ENCODE data around the gene PTPRG. TPM values are rescaled to one million over a fixed set of nuclear protein-coding genes. Genes with fewer than 3 reads are reported as not detected.

PTPRG gene
- total and polyA plus RNA-seq, 2 experiments from 2014 or later: 8.5 to 34.9 TPM

GRCh38 chr3:61565569-61565968, 4.2 kb downstream of the PTPRG start:
- Histone ChIP-seq H2AFZ (no peak overlapping the region), H3K4me3 (no peak overlapping the region), H3K9me3 (ENCODE audit: low read depth) (no peaks in the 10 kb centered on the region), H3K9me2 (replicated peaks; ENCODE audit: insufficient read depth) (no peaks in the 10 kb centered on the region), H3K4me1 (ENCODE audit: insufficient read depth) (no peaks in the 10 kb centered on the region), H3K27me3 (no peaks in the 10 kb centered on the region), H3K27ac (no peak overlapping the region), H3K4me2 (no peak overlapping the region), H3K36me3 (replicated peaks; ENCODE audit: insufficient read depth, low read depth) (no peaks in the 10 kb centered on the region), H4K20me1 (ENCODE audit: insufficient read depth, poor library complexity, severe bottlenecking) (peaks cover 34% of the 10 kb centered on the region), H3K79me2 (peaks cover 80% of the 10 kb centered on the region)
- 81% methylated on average over 4 of the region's 4 CpGs for whole genome bisulfite sequencing (ENCODE audit: low lambda C conversion rate, missing lambda C conversion rate)
- TF ChIP-seq EZH2phosphoT487 (IDR thresholded peaks at IDR 0.05; ENCODE audit: low read depth, severe bottlenecking, unreplicated experiment): no peak
- DNase-seq (ENCODE audit: low spot score): no peak

GRCh38 chr3:61568127-61568526, 6.8 kb downstream of the PTPRG start:
- H3K9me2 ChIP-seq (replicated peaks; ENCODE audit: insufficient read depth): no peaks in the 10 kb centered on the region
- H4K20me1 ChIP-seq (ENCODE audit: insufficient read depth, poor library complexity, severe bottlenecking): peaks cover 34% of the 10 kb centered on the region
- H3K27ac ChIP-seq: no peak overlapping the region
- H3K4me2 ChIP-seq: no peak overlapping the region
- H2AFZ ChIP-seq: no peak overlapping the region
- H3K36me3 ChIP-seq (replicated peaks; ENCODE audit: insufficient read depth, low read depth): no peaks in the 10 kb centered on the region
- 96% methylated on average over 1 of the region's 1 CpG for WGBS (ENCODE audit: low lambda C conversion rate, missing lambda C conversion rate)
- TF ChIP-seq, protein P1, sequence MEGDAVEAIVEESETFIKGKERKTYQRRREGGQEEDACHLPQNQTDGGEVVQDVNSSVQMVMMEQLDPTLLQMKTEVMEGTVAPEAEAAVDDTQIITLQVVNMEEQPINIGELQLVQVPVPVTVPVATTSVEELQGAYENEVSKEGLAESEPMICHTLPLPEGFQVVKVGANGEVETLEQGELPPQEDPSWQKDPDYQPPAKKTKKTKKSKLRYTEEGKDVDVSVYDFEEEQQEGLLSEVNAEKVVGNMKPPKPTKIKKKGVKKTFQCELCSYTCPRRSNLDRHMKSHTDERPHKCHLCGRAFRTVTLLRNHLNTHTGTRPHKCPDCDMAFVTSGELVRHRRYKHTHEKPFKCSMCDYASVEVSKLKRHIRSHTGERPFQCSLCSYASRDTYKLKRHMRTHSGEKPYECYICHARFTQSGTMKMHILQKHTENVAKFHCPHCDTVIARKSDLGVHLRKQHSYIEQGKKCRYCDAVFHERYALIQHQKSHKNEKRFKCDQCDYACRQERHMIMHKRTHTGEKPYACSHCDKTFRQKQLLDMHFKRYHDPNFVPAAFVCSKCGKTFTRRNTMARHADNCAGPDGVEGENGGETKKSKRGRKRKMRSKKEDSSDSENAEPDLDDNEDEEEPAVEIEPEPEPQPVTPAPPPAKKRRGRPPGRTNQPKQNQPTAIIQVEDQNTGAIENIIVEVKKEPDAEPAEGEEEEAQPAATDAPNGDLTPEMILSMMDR (IDR thresholded peaks at IDR 0.05; ENCODE audit: poor library complexity): no peak
- TF ChIP-seq EZH2phosphoT487 (IDR thresholded peaks at IDR 0.05; ENCODE audit: low read depth, severe bottlenecking, unreplicated experiment): no peak
- no peak for TF ChIP-seq EZH2 (IDR thresholded peaks at IDR 0.05; ENCODE audit: borderline replicate concordance)
- H3K79me2 ChIP-seq: peaks cover 95% of the 10 kb centered on the region
- no peaks in the 10 kb centered on the region for H3K4me1 ChIP-seq (ENCODE audit: insufficient read depth)
- H3K9me3 ChIP-seq (ENCODE audit: low read depth): no peaks in the 10 kb centered on the region
- no peak overlapping the region for H3K4me3 ChIP-seq
- no peaks in the 10 kb centered on the region for H3K27me3 ChIP-seq
- DNase-seq (ENCODE audit: low spot score): no peak

GRCh38 chr3:61569856-61570580, 8.6 kb downstream of the PTPRG start:
- no peak overlapping the region for H2AFZ ChIP-seq
- no peaks in the 10 kb centered on the region for H3K9me2 ChIP-seq (replicated peaks; ENCODE audit: insufficient read depth)
- no peaks in the 10 kb centered on the region for H3K27me3 ChIP-seq
- peaks cover 99% of the 10 kb centered on the region for H3K79me2 ChIP-seq
- no peak overlapping the region for H3K27ac ChIP-seq
- no peaks in the 10 kb centered on the region for H3K36me3 ChIP-seq (replicated peaks; ENCODE audit: insufficient read depth, low read depth)
- TF ChIP-seq, protein P1 (IDR thresholded peaks at IDR 0.05; ENCODE audit: poor library complexity): no peak
- TF ChIP-seq EZH2 (IDR thresholded peaks at IDR 0.05; ENCODE audit: borderline replicate concordance) (no peak), EZH2phosphoT487 (IDR thresholded peaks at IDR 0.05; ENCODE audit: low read depth, severe bottlenecking, unreplicated experiment) (no peak)
- peaks cover 23% of the 10 kb centered on the region for H4K20me1 ChIP-seq (ENCODE audit: insufficient read depth, poor library complexity, severe bottlenecking)
- H3K4me3 ChIP-seq: no peak overlapping the region
- no peaks in the 10 kb centered on the region for H3K4me1 ChIP-seq (ENCODE audit: insufficient read depth)
- 73% methylated on average over 2 of the region's 2 CpGs for WGBS (ENCODE audit: low lambda C conversion rate, missing lambda C conversion rate)
- no peaks in the 10 kb centered on the region for H3K9me3 ChIP-seq (ENCODE audit: low read depth)
- no peak for DNase-seq (ENCODE audit: low spot score)
- H3K4me2 ChIP-seq: no peak overlapping the region

- Histone ChIP-seq H4K20me1 (ENCODE audit: insufficient read depth, poor library complexity, severe bottlenecking) (peaks cover 15% of the 10 kb centered on the region), H3K4me2 (no peak overlapping the region), H3K27me3 (no peaks in the 10 kb centered on the region), H3K79me2 (peaks cover 98% of the 10 kb centered on the region), H3K9me3 (ENCODE audit: low read depth) (no peaks in the 10 kb centered on the region), H3K36me3 (replicated peaks; ENCODE audit: insufficient read depth, low read depth) (no peaks in the 10 kb centered on the region), H3K4me1 (ENCODE audit: insufficient read depth) (no peaks in the 10 kb centered on the region), H3K4me3 (no peak overlapping the region), H3K9me2 (replicated peaks; ENCODE audit: insufficient read depth) (no peaks in the 10 kb centered on the region), H2AFZ (no peak overlapping the region), H3K27ac (no peak overlapping the region)
- 93% methylated on average over 5 of the region's 5 CpGs for WGBS (ENCODE audit: low lambda C conversion rate, missing lambda C conversion rate)
- no peak for DNase-seq (ENCODE audit: low spot score)
- TF ChIP-seq, protein P1 (IDR thresholded peaks at IDR 0.05; ENCODE audit: poor library complexity): no peak
- no peak for TF ChIP-seq EZH2phosphoT487 (IDR thresholded peaks at IDR 0.05; ENCODE audit: low read depth, severe bottlenecking, unreplicated experiment)
- no peak for TF ChIP-seq EZH2 (IDR thresholded peaks at IDR 0.05; ENCODE audit: borderline replicate concordance)
Observed at GRCh38 chr3:61570813-61571212, 9.4 kb downstream of the PTPRG start.
